OCI-LY3 (cell line): ENCODE measurements around the gene SCN2B.

Experiments used
- EZH2phosphoT487 ChIP-seq: fragments of 200-600 bp; shearing (Covaris generic); IDR thresholded peaks from 2 replicates; pipeline ENCODE4 v1.6.1; 2018; ENCODE audit warnings: antibody characterized with exemption, mixed run types, low read depth
- TF ChIP-seq, protein P1 (sequence below): fragments of 200-600, 300-600 bp; sonication (generic); IDR thresholded peaks from 2 replicates; pipeline ENCODE4 v1.5.1; 2014; ENCODE audit warnings: antibody characterized with exemption, low read length, low read depth

DNA sequence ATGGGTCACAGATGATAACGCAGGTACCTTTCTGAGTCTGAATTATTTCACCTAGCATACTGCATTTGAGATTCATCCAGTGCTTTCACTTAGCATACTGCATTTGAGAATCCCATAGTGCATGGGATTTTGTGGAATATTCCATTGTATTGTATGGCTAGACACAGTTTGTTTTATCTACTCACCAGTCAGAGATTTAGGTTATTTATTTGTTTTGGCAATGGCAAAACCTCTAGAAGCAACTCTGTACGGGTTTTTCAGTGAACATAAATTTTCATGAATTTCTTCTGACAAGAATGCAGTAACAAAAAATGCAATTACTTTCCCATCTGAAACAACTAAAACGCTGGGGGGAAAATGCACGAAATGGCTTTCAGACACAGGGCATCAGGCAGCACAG is 48.1 kb downstream of the SCN2B start:
- TF ChIP-seq, protein P1, sequence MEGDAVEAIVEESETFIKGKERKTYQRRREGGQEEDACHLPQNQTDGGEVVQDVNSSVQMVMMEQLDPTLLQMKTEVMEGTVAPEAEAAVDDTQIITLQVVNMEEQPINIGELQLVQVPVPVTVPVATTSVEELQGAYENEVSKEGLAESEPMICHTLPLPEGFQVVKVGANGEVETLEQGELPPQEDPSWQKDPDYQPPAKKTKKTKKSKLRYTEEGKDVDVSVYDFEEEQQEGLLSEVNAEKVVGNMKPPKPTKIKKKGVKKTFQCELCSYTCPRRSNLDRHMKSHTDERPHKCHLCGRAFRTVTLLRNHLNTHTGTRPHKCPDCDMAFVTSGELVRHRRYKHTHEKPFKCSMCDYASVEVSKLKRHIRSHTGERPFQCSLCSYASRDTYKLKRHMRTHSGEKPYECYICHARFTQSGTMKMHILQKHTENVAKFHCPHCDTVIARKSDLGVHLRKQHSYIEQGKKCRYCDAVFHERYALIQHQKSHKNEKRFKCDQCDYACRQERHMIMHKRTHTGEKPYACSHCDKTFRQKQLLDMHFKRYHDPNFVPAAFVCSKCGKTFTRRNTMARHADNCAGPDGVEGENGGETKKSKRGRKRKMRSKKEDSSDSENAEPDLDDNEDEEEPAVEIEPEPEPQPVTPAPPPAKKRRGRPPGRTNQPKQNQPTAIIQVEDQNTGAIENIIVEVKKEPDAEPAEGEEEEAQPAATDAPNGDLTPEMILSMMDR = no peak
- no peak for TF ChIP-seq EZH2phosphoT487
